ENCODE data around the gene VWA5B1.

VWA5B1 gene

DNA sequence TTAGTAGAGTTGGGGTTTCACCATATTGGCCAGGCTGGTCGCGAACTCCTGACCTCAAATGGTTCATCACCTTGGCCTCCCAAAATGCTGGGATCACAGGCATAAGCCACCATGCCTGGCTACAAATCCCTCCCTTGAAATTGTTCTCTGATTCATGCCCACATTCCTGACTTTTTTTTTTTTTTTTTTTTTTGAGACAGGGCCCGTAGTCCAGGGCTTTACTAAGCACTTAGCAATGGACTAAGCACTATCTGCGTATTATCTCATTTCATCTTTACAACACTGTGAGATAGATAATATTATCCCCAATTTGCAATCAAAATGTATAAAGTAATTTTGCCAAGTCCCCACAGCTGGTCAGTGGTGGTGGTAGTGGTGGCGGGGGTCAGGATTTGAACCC is 58.9 kb downstream of the VWA5B1 start:
- DNase-seq (ENCODE audit: low read depth in 2 of 2) = no peak

DNA sequence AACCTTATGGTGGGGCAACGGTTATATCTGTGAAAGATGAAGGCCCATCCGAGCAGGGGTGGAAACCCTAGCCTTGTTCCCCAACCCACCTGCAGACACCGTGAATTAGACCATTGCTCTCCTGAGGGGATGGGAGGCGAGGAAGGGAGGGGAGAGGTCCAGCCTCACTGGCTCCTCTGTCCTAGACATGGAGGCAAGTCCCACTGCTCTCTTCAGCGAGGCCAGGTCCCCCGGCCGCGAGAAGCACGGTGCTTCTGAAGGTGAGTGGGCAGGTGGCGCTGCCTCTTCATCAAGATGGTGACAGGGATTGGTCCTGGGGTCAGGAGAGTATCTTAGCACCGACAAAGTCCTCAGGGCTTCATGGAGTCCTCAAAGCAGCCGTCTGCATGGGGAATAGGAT is 59.3 kb downstream of the VWA5B1 start:
- no peak for DNase-seq (ENCODE audit: low read depth in 2 of 2)

GRCh38 chr1:20350421-20350820 is 59.7 kb downstream of the VWA5B1 start:
- DNase-seq (ENCODE audit: low read depth in 2 of 2) = no peak

- DNase-seq (ENCODE audit: low read depth in 2 of 2) = no peak
Measured at GRCh38 chr1:20351911-20352701, 61.4 kb downstream of the VWA5B1 start.

- no peak for DNase-seq (ENCODE audit: low read depth in 2 of 2)
Measured at GRCh38 chr1:20353836-20354235, 63.2 kb downstream of the VWA5B1 start.

- DNase-seq (ENCODE audit: low read depth in 2 of 2) = no peak
Measured at GRCh38 chr1:20354610-20355009, 63.9 kb downstream of the VWA5B1 start.

DNA sequence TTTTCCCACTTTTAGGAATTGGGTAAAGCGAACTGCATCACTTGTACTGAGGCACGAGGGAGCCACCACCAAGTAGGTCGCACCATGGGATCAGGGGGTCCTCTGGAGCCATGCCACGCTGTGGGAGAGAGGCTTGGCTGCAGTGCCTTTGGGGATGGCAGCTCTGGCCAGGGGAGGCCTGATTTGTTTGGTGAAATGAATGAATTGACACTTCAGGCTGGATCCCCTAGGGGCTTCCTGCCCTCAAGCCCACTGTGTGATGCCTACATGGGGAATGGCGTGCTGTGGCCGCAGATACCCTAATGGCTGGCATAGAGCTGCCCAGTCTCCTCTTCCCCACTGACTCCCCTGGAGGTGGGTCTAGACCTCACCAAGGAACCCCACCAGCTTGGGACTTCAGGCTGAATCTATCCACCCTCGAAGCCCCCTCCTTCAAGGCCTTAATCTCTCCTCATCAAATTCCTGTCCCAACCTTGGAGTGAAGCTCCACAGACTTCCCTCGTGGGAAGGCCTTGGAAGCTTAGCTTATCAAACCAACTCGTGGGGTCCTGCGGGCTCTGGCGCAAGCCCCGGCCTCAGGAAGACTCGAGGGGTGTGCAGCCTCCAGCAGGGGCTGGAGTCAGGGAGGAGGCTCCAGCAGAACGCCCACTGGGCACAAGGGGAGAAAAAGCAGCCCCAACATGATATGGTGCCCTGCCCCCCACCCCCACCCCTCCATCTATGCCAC is 64.6 kb downstream of the VWA5B1 start:
- no peak for DNase-seq (ENCODE audit: low read depth in 2 of 2)

GRCh38 chr1:20355828-20356735 is 65.4 kb downstream of the VWA5B1 start:
- DNase-seq (ENCODE audit: low read depth in 2 of 2) = no peak

GRCh38 chr1:20356850-20357459 is 66.3 kb downstream of the VWA5B1 start:
- DNase-seq (ENCODE audit: low read depth in 2 of 2) = no peak

DNA sequence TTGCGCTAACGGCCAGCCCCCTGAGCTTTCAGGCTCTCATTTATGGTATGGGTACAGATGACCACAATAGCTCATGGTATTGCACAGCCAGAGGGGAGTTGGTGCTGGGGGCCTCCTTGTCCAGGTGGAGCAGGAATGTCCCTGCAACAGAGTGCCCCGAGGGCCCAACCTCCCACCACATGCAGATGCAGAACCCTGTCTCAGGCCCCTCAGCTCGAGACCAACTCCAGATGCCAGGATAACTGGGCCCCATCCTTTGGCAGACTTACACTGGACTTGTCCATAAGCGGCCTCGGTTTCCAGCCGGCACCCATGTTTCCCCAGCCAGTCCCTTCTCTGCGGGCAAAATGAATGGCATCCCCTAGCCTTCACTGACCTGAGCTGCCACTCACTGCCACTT is 67.1 kb downstream of the VWA5B1 start:
- DNase-seq (ENCODE audit: low read depth in 2 of 2) = no peak

- no peak for DNase-seq (ENCODE audit: low read depth in 2 of 2)
Measured at GRCh38 chr1:20358761-20359263, 68.1 kb downstream of the VWA5B1 start.

DNA sequence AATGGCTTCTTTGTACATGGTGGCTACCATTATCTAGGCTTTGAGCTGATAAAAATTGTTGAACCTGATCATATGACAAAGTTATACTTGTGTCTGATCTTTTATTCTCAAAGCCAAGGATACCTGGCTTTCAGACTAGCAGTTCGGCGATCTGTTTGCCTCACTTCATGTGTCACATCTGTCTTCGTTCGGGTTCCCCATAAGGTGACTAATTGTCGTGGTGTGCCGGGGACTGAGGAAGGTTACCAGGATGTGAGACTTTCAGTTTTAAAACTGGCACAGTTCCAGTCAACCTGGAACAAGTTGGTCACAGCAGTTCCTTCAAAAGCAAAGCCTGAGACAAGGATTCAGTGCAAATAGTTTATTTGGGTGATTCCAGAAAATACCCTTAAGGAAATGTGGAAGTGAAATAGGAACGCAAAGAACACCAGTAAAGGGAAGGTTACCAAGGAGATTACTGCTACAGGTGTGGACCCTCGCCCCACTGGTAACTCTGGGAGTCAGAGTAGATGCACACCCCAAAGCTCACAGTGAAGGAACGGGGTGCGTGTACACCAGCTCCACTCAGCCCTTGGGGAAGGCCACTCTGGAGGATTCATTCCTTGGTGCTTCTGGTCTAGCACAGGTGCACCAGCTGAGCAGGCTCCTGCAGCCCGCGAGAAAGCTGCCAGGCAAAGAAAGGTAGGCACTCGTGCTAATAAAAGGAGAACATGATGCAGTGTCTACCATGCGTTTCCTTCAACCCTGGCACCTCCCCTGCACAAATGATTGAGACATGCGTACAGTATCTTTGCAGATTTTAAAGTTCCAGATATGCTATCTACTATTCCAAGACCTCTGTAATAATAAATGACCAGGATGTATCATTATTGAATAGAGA is 69.0 kb downstream of the VWA5B1 start:
- peak; percentile 47 to 53 for DNase-seq (ENCODE audit: low read depth in 2 of 2)

DNA sequence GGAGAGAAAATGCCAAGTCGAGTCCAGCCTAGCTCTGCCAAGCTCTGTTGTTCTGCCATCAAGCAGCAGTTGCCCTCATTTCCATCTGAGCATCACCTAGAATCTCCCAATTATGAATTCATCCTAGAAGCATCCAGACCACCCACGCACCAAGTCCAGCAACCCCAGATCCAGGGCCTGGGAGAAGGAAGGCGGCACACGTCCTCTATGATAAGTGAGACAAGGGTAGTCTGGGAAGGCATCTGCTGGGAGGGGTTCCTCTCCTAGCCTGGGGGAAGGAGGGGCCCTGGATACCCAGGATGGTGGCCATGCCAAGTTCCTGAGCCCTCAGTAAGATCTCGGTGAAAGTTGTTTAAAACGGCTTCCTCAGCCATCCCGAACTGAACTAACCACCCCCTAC is 70.7 kb downstream of the VWA5B1 start:
- no peak for DNase-seq (ENCODE audit: low read depth in 2 of 2)

DNA sequence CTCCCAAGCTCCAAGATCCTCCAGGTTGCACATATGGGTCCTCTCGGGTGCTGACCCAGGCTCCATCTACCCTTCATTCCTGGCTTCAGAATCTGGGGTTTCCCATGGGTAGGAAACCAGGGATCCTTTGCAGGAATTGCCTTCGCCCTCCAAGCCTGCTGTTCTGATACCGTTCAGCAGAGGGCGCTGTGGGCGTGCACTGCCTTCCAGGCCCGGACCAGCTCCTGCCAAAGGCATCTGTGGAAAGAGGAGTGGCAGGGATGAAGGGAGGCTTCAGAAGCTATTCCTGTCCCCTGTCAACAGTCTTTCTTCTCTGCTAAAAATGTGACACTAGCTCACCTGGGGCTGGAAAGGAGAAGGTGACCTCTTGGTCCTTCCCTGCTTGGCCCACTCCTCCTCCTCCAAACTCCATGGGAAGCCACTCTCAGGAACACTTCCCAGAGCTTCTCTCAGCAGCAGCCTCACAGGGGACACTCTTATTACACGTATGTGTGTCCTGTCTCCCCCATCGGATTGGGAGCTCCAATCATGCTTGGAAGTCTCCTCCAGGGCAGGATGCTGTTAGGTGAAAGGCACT is 71.2 kb downstream of the VWA5B1 start:
- DNase-seq (ENCODE audit: low read depth in 2 of 2) = peak in 1 of 2 donors; percentile 28

GRCh38 chr1:20362856-20363255 is 72.2 kb downstream of the VWA5B1 start:
- DNase-seq (ENCODE audit: low read depth in 2 of 2) = no peak

GRCh38 chr1:20365421-20366055 is 74.9 kb downstream of the VWA5B1 start:
- DNase-seq (ENCODE audit: low read depth in 2 of 2) = no peak

DNA sequence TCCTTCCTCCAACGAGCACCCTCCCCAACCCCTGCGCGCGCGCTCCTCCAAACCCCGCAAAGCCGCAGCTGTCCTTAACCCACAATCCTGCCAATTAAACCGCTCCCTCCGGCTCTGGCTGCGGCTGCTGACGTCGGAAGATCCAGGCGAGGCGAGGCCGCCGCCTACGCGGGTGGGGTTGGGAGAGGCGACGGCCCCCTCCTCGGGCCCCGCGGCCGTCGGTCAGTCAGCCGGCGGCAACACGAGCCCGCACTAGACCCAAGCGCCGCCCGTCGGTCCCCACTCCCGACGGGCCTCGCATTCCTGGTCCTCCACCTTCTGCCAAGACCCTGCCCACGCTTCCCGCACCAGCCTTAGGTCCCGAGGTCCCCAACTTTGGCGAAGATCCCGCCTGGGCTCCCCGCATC is 75.4 kb downstream of the VWA5B1 start:
- no peak for DNase-seq (ENCODE audit: low read depth in 2 of 2)

GRCh38 chr1:20366463-20367115 is 75.9 kb downstream of the VWA5B1 start:
- no peak for DNase-seq (ENCODE audit: low read depth in 2 of 2)

DNA sequence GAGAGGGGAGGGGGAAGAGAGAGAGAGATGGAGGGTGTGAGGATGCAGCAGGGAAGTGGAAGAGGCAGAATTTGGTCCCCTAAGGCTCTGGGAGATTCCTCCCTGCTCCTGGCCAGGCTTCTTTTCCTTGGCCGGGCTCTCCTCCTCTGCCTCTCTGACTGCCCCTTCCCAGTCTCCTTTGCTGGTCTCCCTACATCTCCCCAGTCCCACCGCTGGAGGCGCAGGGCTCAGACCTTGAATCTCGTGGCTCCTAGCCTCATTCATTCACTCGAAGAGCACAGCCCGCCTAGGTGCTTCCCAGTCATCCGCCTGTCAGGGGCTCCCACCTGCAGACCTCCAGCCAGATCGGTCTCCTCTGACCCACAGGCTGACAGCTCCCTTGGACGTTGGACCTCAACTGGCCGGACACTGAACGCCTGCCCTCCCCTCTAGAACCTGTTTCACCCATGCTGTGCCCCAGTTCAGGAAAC is 76.5 kb downstream of the VWA5B1 start:
- no peak for DNase-seq (ENCODE audit: low read depth in 2 of 2)
